Uterus (tissue), 4 donors: ENCODE data around the gene RDH5. TPM values are rescaled to one million over a fixed set of nuclear protein-coding genes. Genes with fewer than 3 reads are reported as not detected.

Experiments
- DNase-seq, 2 donors: peaks; one replicate each; pipeline ENCODE4 v3.0.0-alpha.2; 2019 to 2020
- H3K27ac ChIP-seq, 2 donors: fragments of 200-600 bp; sonication (generic); 1 replicate in 1 of 2; 2 replicates in 1 of 2; pipeline ENCODE4 v1.5.1; 2016 to 2018
- H3K27me3 ChIP-seq, 2 donors: fragments of 200-600 bp; sonication (generic); one replicate each; pipeline ENCODE4 v1.5.1; 2018 to 2019; ENCODE audit warnings: control low read depth in 1 of 2
- H3K36me3 ChIP-seq, 2 donors: fragments of 200-600 bp; sonication (generic); one replicate each; pipeline ENCODE4 v1.5.1; 2019; ENCODE audit warnings: control low read depth in 1 of 2
- H3K4me1 ChIP-seq, 2 donors: fragments of 200-600 bp; sonication (generic); one replicate each; pipeline ENCODE4 v1.5.1; 2018 to 2019; ENCODE audit warnings: control low read depth in 1 of 2
- H3K4me3 ChIP-seq, 2 donors: fragments of 200-600 bp; sonication (generic); 1 replicate in 1 of 2; 2 replicates in 1 of 2; pipeline ENCODE4 v1.5.1; 2018 to 2019; ENCODE audit warnings: mild to moderate bottlenecking in 1 of 2
- H3K9me3 ChIP-seq, 2 donors: fragments of 200-600 bp; sonication (generic); one replicate each; pipeline ENCODE4 v1.5.1; 2019; ENCODE audit warnings: control low read depth in 1 of 2
- CTCF ChIP-seq, 4 experiments: fragments of 200-600 bp in 2 of 4; fragments of 450-650 bp in 2 of 4; sonication (generic) in 2 of 4; IDR thresholded peaks; one replicate each; pipeline ENCODE4 v1.5.1; 2016 to 2019; ENCODE audit warnings: antibody characterized with exemption in 4 of 4, mild to moderate bottlenecking in 2 of 4, moderate library complexity in 1 of 4
- POLR2A ChIP-seq, 2 donors: fragments of 450-650 bp; IDR thresholded peaks; one replicate each; pipeline ENCODE4 v1.6.1; 2016; ENCODE audit warnings: antibody characterized with exemption in 2 of 2, mild to moderate bottlenecking in 1 of 2, moderate library complexity in 1 of 2
- intact Hi-C: fragments of 100-400 bp; cut with DNase I; formaldehyde crosslinking; loops from one replicate; pipeline ENCODE4 v1.15.1; 2023; ENCODE audit warnings: low total_unique reads
- total RNA-seq, 4 donors: library from RNA; depleted of rRNA in 3 of 4; stranded (reverse); fragments of >200 nt in 3 of 4; gene quantifications; one replicate each; pipeline versions ENCODE4 v1.1.0 to v1.2.4, GENCODE V29; 2014 to 2023
- donor health status: DM: yes; HTN: yes; CAD: no.

RDH5 gene
- total RNA-seq, 4 donors from 2014 or later, result 4.1 to 16.8 (median 9.7) TPM

DNA sequence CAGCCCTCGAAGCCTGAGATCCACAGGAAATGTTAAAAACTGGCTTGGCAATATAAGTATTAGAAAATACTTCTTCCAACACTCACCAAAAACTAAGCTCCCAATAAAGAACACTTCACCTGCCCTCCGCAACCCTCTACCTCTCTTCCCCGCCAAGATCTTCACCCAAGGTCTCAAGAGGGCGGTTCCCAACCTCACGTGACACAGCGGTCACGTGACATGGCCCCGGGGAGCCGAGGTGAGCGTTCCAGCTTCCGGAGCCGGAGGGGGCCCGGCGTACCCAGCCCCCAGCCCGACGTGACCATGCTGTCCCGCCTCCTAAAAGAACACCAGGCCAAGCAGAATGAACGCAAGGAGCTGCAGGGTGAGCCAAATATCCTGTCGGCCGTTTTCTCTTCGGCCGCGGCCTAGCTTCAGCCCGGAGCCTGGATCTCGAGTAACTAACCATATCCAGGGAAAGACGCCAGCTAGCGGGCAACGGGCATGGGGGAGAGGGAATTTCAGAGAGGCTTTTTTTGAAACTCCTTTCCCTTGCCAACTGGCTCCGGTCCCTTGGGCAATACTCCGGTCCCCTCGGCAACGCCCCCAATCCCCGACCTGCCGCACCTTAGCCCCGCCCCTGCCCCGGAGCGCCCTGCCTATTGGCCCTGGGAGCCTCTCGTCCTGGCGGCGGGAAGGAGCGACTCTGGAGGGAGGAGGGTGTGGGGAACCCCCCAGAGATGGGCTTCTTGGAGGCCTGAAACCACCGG, 4.2 kb upstream of the RDH5 start, which contains the start of gene BLOC1S1:
Gene BLOC1S1, plus strand, starts transcription at position 214 of the 749 bp plus-strand sequence. Its CDS starts 6 bp downstream, at position 220.
- Histone ChIP-seq H3K4me1 (peaks cover 10 to 25% of the 10 kb centered on the region in 2 donors), H3K27ac (peak within 1 kb of the TSS; percentile 93 to 95), H3K9me3 (no peaks in the 10 kb centered on the region), H3K36me3 (no peaks in the 10 kb centered on the region), H3K4me3 (peak within 1 kb of the TSS; percentile 72 to 83), H3K27me3 (no peaks in the 10 kb centered on the region)
- DNase-seq, result peak; percentile 93
- intact Hi-C loops, result no loop called here
- TF ChIP-seq CTCF (IDR thresholded peaks at IDR 0.05) (peak in 2 of 4 experiments; percentile 13 to 42), POLR2A (IDR thresholded peaks at IDR 0.05) (peak; percentile 39 to 44)

- no peak for DNase-seq
- TF ChIP-seq CTCF (IDR thresholded peaks at IDR 0.05), result no peak
- TF ChIP-seq POLR2A (IDR thresholded peaks at IDR 0.05), result no peak
- Histone ChIP-seq H3K4me1 (peaks cover 10 to 30% of the 10 kb centered on the region in 2 donors), H3K27me3 (no peaks in the 10 kb centered on the region), H3K9me3 (no peaks in the 10 kb centered on the region), H3K36me3 (no peaks in the 10 kb centered on the region), H3K4me3 (peak overlapping the region; percentile 72 to 83), H3K27ac (peak overlapping the region; percentile 93 to 95)
- intact Hi-C loops, result no loop called here
Measured at GRCh38 chr12:55716582-55716957, 3.6 kb upstream of the RDH5 start.

DNA sequence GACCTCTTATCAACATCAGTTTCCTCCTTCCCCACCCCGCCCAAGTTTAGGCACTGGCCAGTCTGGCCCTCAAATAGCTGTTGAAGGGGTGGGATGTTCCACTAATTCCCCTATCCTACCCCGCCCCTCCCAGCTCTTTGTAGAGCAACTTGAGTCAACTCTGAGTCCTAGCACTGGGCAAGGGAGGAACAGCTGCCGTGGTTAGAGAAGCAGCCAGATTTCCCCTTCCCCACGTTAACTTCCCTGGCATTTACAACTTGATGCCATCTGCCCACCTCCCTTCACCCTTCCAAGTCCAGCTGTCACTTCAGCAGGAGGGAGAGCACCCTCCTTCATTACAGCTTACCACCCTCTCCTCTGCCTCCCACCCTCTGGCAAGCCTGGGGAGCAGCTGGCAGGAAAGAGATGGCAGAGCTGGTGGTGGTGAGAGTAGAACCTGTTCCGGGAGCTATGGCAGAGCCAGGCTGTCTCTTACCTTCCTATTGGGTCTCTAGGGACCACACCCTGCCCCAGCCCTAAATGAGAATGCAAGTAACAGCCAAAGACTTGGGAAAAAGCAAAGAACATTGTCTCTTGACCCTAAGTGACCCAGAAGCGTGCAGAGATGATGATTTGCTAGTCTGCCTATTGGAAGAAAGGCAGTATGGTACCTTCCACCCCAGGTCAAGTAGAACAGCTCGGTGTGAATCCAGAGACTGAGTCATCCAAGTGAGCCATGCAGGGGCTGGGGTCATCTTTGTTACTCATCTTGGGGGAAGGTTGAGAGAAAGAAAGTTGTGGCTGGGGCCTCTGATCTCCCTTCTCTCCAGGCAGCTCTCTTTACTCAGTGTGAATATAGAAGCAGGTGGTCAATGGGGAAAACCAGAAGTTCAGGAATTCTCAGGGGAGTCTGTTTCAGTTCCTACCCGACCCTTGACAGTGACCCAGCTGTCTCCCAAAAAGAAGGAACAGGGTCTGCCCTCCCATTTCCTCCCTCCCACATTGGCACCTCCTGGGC, 2.9 kb upstream of the RDH5 start:
- Histone ChIP-seq H3K4me3 (peak overlapping the region in 1 of 2 donors; percentile 72), H3K4me1 (peaks cover 10 to 33% of the 10 kb centered on the region in 2 donors), H3K27ac (peak overlapping the region; percentile 93 to 95), H3K36me3 (no peaks in the 10 kb centered on the region), H3K9me3 (no peaks in the 10 kb centered on the region), H3K27me3 (no peaks in the 10 kb centered on the region)
- TF ChIP-seq CTCF (IDR thresholded peaks at IDR 0.05), result no peak
- no peak for TF ChIP-seq POLR2A (IDR thresholded peaks at IDR 0.05)
- intact Hi-C loops, result no loop called here
- no peak for DNase-seq

- H3K4me3 ChIP-seq, result no peak overlapping the region
- H3K27me3 ChIP-seq, result no peaks in the 10 kb centered on the region
Measured at GRCh38 chr12:55718015-55718414, 2.2 kb upstream of the RDH5 start.

More at GRCh38 chr12:55718015-55718414, 2.2 kb upstream of the RDH5 start:
- Histone ChIP-seq H3K9me3 (no peaks in the 10 kb centered on the region), H3K36me3 (no peaks in the 10 kb centered on the region), H3K4me1 (peaks cover 10 to 33% of the 10 kb centered on the region in 2 donors), H3K27ac (peak overlapping the region; percentile 93 to 95)
- intact Hi-C loops, result no loop called here
- no peak for DNase-seq
- TF ChIP-seq CTCF (IDR thresholded peaks at IDR 0.05) (no peak), POLR2A (IDR thresholded peaks at IDR 0.05) (no peak)
